Stomach (tissue), 9 donors: ENCODE data around the gene RNF112. TPM values are rescaled to one million over a fixed set of nuclear protein-coding genes. Genes with fewer than 3 reads are reported as not detected.
"Not testable (repeated sequence)": the region's sequence is repeated elsewhere in the genome, so short reads cannot be mapped to it uniquely, and the experiment has no call there.

ENCODE experiments used
- DNase-seq, 2 donors: peaks; one replicate each; pipeline versions ENCODE4 v3.0.0 to v3.0.0-alpha.2; 2013 to 2019
- H3K27ac ChIP-seq, 5 donors: fragments of 200-600 bp in 4 of 5; sonication (generic) in 4 of 5; one replicate each; pipeline ENCODE4 v1.5.1; 2013 to 2019; ENCODE audit warnings: mild to moderate bottlenecking in 1 of 5, moderate library complexity in 1 of 5
- H3K27me3 ChIP-seq, 3 donors: fragments of 200-600 bp; sonication (generic); one replicate each; pipeline ENCODE4 v1.5.1; 2017 to 2019; ENCODE audit warnings: mixed run types in 1 of 3
- H3K36me3 ChIP-seq, 4 donors: fragments of 200-600 bp; sonication (generic); 1 replicate in 3 of 4; 2 replicates in 1 of 4; pipeline ENCODE4 v1.5.1; 2016 to 2019
- H3K4me1 ChIP-seq, 4 donors: fragments of 200-600 bp; sonication (generic); one replicate each; pipeline ENCODE4 v1.5.1; 2016 to 2019
- H3K4me3 ChIP-seq, 4 donors: fragments of 200-600 bp; sonication (generic) in 3 of 4; one replicate each; pipeline ENCODE4 v1.5.1; 2016 to 2019; ENCODE audit warnings: mild to moderate bottlenecking in 1 of 4
- H3K9me3 ChIP-seq, 4 donors: fragments of 200-600 bp; sonication (generic); one replicate each; pipeline ENCODE4 v1.5.1; 2016 to 2019
- EP300 ChIP-seq: sonication (generic); formaldehyde crosslinking; IDR thresholded peaks from one replicate; pipeline ENCODE4 v1.6.1; 2017; ENCODE audit warnings: antibody characterized with exemption
- POLR2A ChIP-seq, 4 donors: fragments of 450-650 bp; IDR thresholded peaks; one replicate each; pipeline ENCODE4 v1.6.1; 2016; ENCODE audit warnings: antibody characterized with exemption in 4 of 4, control low read depth in 2 of 4, mild to moderate bottlenecking in 1 of 4, moderate library complexity in 1 of 4
- POLR2AphosphoS5 ChIP-seq, 3 donors: sonication (generic); formaldehyde crosslinking; IDR thresholded peaks; one replicate each; pipeline ENCODE4 v1.6.1; 2016; ENCODE audit warnings: antibody characterized with exemption in 3 of 3
- WGBS, 5 donors: extraction: QIAGEN DNeasy Blood & Tissue Kit in 3 of 5; methylation state at CpG; one replicate each; pipeline versions ENCODE4 v1.1.5 to v1.1.7; 2013 to 2018; 5-methylcytosine and 5-hydroxymethylcytosine counted together
- intact Hi-C: fragments of 100-400 bp; cut with DNase I; formaldehyde crosslinking; loops from one replicate; pipeline ENCODE4 v1.15.1; 2023; ENCODE audit warnings: low total_unique reads
- polyA plus RNA-seq, 3 donors: library from polyadenylated mRNA; stranded (reverse); fragments of 200-250 nt; gene quantifications; one replicate each; pipeline ENCODE4 v1.2.3, GENCODE V29; 2013
- total RNA-seq, 5 donors: library from RNA; depleted of rRNA; stranded (reverse); fragments of >200 nt; gene quantifications; one replicate each; pipeline versions ENCODE4 v1.1.0 to v1.2.3, GENCODE V29; 2014 to 2016
- TF ChIP-seq, protein P1 (sequence below), 7 experiments: fragments of 450-650 bp in 4 of 7; fragments of 200-600 bp in 3 of 7; sonication (generic) in 3 of 7; IDR thresholded peaks; one replicate each; pipeline ENCODE4 v1.5.1; 2016 to 2019; ENCODE audit warnings: antibody characterized with exemption in 7 of 7, control low read depth in 2 of 7, mild to moderate bottlenecking in 1 of 7
- donor health status: healthy with polysubstance abuse.
- donor health status: Bipolar disorder and iron deficiency.
- donor health status: healthy.

The RNF112 gene
- total and polyA plus RNA-seq, 8 donors, result 0.45 to 5.0 (median 2.1) TPM; not detected in 2

DNA sequence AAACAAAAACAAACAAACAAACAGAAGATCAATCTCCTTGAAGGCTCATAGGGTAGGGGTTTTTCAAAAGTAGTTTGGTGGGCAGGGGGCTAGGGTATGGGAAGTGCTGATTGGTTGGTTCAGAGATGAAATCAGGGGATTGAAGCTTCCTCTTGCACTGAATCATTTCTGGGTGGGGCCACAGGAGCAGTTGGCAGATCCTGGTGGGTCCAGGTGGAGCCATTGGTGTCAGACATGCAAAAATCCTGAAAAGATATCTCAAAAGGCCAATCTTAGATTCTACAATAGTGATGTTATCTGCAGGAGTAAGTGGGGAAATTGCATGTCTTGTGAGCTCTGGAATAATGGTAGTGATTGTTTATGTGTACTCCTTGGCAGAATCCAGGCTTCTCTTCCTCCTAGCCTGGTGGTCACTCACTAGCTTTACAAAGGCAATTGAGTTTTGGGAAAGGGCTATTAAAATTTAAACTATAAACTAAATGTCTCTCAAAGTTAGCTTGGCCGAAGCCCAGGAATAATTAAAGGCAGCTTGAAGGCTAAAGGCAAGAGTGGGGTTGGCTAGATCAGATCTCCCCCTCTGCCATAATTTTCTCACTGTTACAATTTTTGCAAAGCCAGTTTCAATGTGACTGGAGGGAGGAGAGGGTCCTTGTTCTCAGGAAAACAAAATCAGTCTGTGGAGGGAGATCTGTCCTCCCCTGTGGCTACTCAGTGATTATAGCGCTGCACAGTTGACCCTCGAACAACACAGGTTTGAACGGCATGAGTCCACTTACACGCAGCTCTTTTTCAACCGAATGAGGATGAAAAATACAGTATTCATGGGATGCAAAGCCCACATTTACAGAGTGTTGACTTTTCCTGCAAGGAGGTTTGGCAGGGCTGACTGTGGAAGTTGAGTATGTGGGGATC, 45.2 kb downstream of the RNF112 start:
- peaks cover 0 to 5% (median 2%) of the 10 kb centered on the region in 4 donors for H3K4me1 ChIP-seq
- H3K27ac ChIP-seq, result no peak overlapping the region
- no peak for DNase-seq
- intact Hi-C loops, result no loop called here
- TF ChIP-seq POLR2AphosphoS5 (IDR thresholded peaks at IDR 0.05) (no peak), EP300 (no peak), POLR2A (IDR thresholded peaks at IDR 0.05) (no peak)
- TF ChIP-seq, protein P1, sequence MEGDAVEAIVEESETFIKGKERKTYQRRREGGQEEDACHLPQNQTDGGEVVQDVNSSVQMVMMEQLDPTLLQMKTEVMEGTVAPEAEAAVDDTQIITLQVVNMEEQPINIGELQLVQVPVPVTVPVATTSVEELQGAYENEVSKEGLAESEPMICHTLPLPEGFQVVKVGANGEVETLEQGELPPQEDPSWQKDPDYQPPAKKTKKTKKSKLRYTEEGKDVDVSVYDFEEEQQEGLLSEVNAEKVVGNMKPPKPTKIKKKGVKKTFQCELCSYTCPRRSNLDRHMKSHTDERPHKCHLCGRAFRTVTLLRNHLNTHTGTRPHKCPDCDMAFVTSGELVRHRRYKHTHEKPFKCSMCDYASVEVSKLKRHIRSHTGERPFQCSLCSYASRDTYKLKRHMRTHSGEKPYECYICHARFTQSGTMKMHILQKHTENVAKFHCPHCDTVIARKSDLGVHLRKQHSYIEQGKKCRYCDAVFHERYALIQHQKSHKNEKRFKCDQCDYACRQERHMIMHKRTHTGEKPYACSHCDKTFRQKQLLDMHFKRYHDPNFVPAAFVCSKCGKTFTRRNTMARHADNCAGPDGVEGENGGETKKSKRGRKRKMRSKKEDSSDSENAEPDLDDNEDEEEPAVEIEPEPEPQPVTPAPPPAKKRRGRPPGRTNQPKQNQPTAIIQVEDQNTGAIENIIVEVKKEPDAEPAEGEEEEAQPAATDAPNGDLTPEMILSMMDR (IDR thresholded peaks at IDR 0.05), result no peak
- no peaks in the 10 kb centered on the region for H3K9me3 ChIP-seq
- 76 to 82% (median 81%) methylated on average over 6 of the region's 6 CpGs for WGBS, 5 donors
- no peaks in the 10 kb centered on the region for H3K36me3 ChIP-seq
- no peak overlapping the region for H3K4me3 ChIP-seq
- H3K27me3 ChIP-seq, result no peaks in the 10 kb centered on the region

DNA sequence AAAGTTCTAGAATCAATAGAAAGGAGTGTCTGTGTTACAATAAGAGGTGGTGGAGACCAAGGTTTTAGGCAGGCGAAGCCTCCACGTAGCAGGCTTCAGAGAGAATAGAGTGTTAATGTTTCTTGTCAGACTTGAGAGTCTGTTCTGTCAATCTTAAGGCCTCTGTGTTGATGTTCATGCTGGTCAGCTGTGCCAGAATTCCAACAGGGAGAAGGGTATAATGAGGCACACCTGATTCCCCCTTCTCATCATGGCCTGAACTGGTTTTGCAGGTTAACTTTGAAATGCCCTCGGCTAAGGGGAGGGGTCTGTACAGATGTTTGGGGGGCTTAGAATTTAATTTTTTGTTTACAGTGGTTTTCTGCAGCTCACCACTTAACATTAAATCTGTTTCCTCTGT, 46.0 kb downstream of the RNF112 start:
- no peaks in the 10 kb centered on the region for H3K9me3 ChIP-seq
- 77 to 87% (median 83%) methylated on average over 3 of the region's 3 CpGs for WGBS, 5 donors
- H3K27ac ChIP-seq, result no peak overlapping the region
- no peaks in the 10 kb centered on the region for H3K27me3 ChIP-seq
- H3K4me1 ChIP-seq, result peaks cover 0 to 6% (median 2%) of the 10 kb centered on the region in 4 donors
- H3K36me3 ChIP-seq, result no peaks in the 10 kb centered on the region
- no peak for DNase-seq
- no peak for TF ChIP-seq POLR2A (IDR thresholded peaks at IDR 0.05)
- no peak for TF ChIP-seq POLR2AphosphoS5 (IDR thresholded peaks at IDR 0.05)
- TF ChIP-seq, protein P1 (IDR thresholded peaks at IDR 0.05), result no peak
- no peak for TF ChIP-seq EP300
- intact Hi-C loops, result no loop called here
- no peak overlapping the region for H3K4me3 ChIP-seq

DNA sequence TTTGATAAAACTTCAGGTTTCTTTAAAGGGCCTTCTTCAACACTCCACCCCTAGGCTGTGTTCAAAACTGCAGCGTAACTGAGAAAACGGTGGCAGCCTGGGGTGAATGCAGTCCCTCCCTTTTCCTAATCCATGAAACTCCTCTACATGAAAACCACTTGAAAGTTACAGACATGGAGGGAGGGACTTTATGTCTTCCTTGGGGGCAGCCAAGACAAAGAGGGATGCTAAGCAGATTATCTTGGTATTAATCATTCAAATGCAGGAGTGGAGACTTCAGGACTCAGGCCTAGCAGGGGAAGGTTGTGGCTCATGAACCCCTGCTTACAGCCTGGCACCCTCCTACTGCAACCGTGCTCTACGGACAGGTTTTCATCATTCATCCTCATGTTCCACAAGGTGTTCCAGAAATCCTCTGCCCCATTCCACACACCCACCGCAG, 46.8 kb downstream of the RNF112 start:
- 77 to 89% (median 77%) methylated on average over 5 of the region's 5 CpGs for WGBS, 5 donors
- no peak overlapping the region for H3K4me3 ChIP-seq

DNA sequence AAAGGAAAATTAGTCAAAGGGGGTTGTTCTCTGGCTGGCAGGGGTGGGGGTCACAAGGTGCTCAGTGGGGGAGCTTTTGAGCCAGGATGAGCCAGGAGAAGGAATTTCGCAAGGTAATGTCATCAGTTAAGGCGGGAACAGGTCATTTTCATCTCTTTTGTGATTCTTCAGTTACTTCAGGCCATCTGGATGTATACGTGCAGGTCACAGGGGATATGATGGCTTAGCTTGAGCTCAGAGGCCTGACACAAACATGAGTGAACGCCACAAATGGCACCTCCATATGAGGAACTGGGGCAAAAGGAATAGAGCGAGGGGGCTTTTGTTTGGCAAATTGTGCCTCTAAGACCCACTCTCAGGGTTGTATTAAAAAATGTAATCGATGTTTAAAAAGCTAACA, 47.4 kb downstream of the RNF112 start:
- WGBS, 5 donors, result 88 to 92% (median 92%) methylated on average over 6 of the region's 6 CpGs
- H3K27ac ChIP-seq, intact Hi-C loops, H3K27me3 ChIP-seq, DNase-seq, H3K36me3 ChIP-seq, H3K4me3 ChIP-seq, H3K9me3 ChIP-seq: not testable (repeated sequence)
- H3K4me1 ChIP-seq, result peaks cover 4 to 15% (median 11%) of the 10 kb centered on the region in 4 donors

More for the DNA sequence above, 46.8 kb downstream of the RNF112 start:
- no peaks in the 10 kb centered on the region for H3K27me3 ChIP-seq
- peaks cover 0 to 9% (median 4%) of the 10 kb centered on the region in 4 donors for H3K4me1 ChIP-seq
- no peaks in the 10 kb centered on the region for H3K9me3 ChIP-seq
- TF ChIP-seq POLR2AphosphoS5 (IDR thresholded peaks at IDR 0.05) (no peak), POLR2A (IDR thresholded peaks at IDR 0.05) (no peak), EP300 (no peak)
- TF ChIP-seq, protein P1 (IDR thresholded peaks at IDR 0.05), result no peak
- intact Hi-C loops, result no loop called here
- DNase-seq, result no peak
- no peaks in the 10 kb centered on the region for H3K36me3 ChIP-seq
- H3K27ac ChIP-seq, result no peak overlapping the region

DNA sequence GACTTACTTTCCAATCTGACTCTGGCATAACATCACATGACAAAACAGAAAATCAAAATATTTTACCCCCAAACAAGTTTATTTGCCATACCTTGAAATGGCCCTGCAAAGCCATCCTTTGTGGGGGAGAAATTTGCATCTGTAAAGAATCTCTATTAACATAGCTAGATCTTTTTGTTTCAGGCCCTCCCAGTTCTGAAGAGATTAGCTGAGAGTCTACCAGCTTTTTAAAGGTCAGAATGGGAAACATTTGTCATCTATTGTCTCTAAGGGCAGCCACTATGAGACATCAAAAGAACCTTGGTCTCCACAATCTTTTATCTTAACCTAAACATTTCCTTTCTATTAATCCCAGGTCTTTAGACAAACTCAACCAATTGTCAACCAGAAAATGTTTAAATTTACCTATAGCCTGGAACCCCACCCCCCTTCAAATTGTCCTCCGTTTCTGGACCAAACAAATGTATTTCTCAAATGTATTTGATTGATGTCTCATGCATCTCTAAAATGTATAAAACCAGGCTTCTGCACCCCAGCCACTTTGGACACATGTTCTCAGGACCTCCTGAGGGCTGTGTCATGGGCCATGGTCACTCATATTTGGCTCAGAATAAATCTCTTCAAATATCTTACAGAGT, 48.1 kb downstream of the RNF112 start:
- H3K27me3 ChIP-seq, H3K4me3 ChIP-seq, H3K9me3 ChIP-seq, intact Hi-C loops, H3K36me3 ChIP-seq, H3K27ac ChIP-seq, DNase-seq: not testable (repeated sequence)
- peaks cover 11 to 21% (median 17%) of the 10 kb centered on the region in 4 donors for H3K4me1 ChIP-seq
- 47 to 71% (median 55%) methylated on average over 1 of the region's 1 CpG for WGBS, 5 donors
